Neural progenitor cell (in vitro differentiated cells): ENCODE measurements around the gene GCK.

ENCODE experiments used
- EZH2 ChIP-seq: fragments of 200-600 bp; sonication (generic); IDR thresholded peaks from 2 replicates; pipeline ENCODE4 v1.6.1; 2017; ENCODE audit warnings: antibody characterized with exemption, mild to moderate bottlenecking, moderate library complexity
- EZH2phosphoT487 ChIP-seq: fragments of 200-600 bp; sonication (generic); IDR thresholded peaks from 2 replicates; pipeline ENCODE4 v1.6.1; 2017; ENCODE audit warnings: antibody characterized with exemption
- TF ChIP-seq, protein P1 (sequence below): fragments of 200-600 bp; sonication (generic); IDR thresholded peaks from 2 replicates; pipeline ENCODE4 v1.5.1; 2017; ENCODE audit warnings: antibody characterized with exemption, mild to moderate bottlenecking

DNA sequence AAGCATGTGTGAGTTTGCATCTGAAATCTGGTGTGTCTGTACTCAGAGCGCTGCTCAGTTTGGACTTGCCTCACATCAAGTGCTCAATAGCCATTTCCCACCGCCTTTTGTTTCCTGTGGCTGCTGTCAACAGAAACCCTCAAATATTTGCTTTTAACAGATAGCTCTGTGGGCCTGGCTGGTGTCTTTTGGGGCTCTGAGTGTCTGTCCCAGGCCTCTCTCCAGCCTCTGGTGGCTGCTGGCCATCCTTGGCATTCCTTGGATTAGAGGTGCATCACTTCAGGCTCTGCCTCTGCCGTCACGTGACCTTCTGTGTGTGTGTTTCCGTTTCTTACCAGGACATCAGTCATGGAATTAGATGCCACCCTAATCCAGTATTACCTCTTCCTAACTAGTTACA lies 20.9 kb upstream of the GCK start:
- no peak for TF ChIP-seq EZH2
- TF ChIP-seq, protein P1, sequence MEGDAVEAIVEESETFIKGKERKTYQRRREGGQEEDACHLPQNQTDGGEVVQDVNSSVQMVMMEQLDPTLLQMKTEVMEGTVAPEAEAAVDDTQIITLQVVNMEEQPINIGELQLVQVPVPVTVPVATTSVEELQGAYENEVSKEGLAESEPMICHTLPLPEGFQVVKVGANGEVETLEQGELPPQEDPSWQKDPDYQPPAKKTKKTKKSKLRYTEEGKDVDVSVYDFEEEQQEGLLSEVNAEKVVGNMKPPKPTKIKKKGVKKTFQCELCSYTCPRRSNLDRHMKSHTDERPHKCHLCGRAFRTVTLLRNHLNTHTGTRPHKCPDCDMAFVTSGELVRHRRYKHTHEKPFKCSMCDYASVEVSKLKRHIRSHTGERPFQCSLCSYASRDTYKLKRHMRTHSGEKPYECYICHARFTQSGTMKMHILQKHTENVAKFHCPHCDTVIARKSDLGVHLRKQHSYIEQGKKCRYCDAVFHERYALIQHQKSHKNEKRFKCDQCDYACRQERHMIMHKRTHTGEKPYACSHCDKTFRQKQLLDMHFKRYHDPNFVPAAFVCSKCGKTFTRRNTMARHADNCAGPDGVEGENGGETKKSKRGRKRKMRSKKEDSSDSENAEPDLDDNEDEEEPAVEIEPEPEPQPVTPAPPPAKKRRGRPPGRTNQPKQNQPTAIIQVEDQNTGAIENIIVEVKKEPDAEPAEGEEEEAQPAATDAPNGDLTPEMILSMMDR: no peak
- TF ChIP-seq EZH2phosphoT487: no peak
